ENCODE measurements around the gene TOR3A.

Gene TOR3A

DNA sequence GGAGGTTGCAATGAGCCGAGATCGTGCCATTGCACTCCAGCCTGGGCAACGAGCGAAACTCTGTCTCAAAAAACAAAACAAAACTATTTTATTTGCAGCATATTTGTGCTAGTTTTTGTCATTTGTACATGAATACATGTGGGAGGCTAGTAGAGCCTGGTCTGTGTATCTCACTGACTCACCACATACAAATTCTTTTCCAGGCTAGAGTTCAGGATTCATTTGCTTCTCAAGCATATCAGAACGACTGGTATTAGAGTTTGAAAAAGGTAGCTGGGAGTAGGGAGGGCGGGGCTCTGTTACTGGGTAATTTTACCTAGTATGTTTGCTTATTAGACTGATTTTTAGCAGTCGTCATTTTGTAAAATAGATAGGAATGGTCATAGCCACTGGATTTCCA, 4.5 kb upstream of the TOR3A start:
- no peak for DNase-seq

- peak; percentile 12 for DNase-seq
Observed at GRCh38 chr1:179079113-179079761, 2.6 kb upstream of the TOR3A start.

GRCh38 chr1:179080866-179081686, 794 bp upstream of the TOR3A start:
- DNase-seq: no peak

GRCh38 chr1:179082333-179082998, 596 bp downstream of the TOR3A start:
- no peak for DNase-seq

- no peak for DNase-seq
Observed at GRCh38 chr1:179082999-179083335, 1.1 kb downstream of the TOR3A start.

- DNase-seq: no peak
Observed at GRCh38 chr1:179083533-179083932, 1.7 kb downstream of the TOR3A start.

- no peak for DNase-seq
Observed at GRCh38 chr1:179087665-179088064, 5.8 kb downstream of the TOR3A start.

DNA sequence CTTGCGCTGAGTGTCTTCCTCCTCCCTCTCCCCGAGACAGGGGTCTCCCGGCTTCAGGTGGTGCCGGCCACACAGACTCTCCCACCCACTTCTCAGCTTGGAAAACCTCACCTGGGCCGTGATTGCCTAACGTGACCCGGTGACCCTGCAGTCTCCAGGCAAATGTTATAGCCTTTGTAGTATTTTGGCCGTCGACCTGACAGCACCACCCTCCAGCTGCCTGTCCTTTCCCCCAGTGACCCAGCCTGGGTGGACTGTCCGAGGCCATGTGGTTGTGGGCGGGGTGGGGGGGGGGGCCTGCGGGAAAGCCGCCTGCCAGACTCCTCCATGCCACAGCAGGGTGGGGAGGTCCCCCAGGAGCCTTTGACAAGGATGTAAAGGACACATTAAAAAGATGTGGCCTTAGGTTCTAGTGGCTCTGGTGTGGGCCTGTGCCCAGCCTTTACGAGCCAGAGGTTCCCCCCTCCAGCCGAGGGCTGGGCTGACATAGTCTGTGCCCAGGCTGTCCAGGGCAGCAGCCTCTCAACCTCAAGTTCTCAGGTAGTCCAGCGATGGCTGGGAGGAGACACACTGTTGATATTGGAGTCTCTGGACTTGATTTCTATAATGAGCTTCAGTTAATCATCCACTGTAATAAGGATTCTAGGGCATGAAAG, 8.1 kb downstream of the TOR3A start:
- DNase-seq: no peak

DNA sequence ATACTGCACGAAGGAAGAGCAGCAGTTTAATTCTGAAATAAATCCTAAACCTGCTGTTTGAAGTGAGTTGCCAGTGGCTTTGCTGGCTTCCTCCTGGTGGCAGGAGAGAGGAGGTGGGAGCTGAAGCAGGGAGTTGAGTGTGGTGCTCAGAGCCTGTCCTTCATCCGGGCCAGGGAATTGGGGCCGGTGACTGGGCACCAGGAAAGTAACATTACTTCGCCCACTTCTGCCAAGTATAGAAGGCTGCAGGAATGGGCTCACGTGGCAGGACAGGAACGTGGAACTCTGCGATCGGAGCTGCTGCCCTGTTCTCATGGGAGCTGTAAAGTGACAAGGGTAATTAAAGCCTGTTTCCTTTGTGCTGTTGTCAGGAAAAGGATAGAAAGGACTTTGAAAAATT, 8.7 kb downstream of the TOR3A start:
- no peak for DNase-seq

GRCh38 chr1:179090923-179091322, 9.1 kb downstream of the TOR3A start:
- no peak for DNase-seq

- no peak for DNase-seq
Observed at GRCh38 chr1:179091691-179092165, 9.9 kb downstream of the TOR3A start.

GRCh38 chr1:179092896-179093461, 11.1 kb downstream of the TOR3A start:
- DNase-seq: no peak

GRCh38 chr1:179094818-179095217, 12.9 kb downstream of the TOR3A start:
- DNase-seq: no peak

GRCh38 chr1:179095377-179095776, 13.5 kb downstream of the TOR3A start:
- no peak for DNase-seq

- DNase-seq: no peak
Observed at GRCh38 chr1:179095924-179096323, 14.1 kb downstream of the TOR3A start.

DNA sequence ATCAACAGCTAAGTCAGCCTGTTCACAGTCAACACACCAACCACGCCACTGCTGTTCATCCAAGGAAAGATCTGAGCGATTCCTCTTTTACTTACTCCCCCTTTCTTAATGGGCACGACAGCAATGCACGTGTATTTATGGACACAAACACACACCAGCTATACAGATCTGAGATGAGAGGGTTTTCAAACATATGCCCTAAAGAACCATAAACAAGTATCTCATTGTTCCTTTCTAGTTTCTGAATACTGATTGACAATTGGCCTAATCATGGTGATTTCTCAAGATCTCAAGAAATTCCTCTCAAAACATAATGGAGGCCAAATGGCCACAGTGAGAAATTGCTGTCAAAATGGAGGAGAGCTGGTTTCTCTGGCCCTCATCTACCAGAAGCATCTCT, 18.0 kb downstream of the TOR3A start:
- DNase-seq: no peak

- DNase-seq: no peak
Observed at GRCh38 chr1:179101566-179101965, 19.7 kb downstream of the TOR3A start.

- no peak for DNase-seq
Observed at GRCh38 chr1:179103999-179104398, 22.1 kb downstream of the TOR3A start.

DNA sequence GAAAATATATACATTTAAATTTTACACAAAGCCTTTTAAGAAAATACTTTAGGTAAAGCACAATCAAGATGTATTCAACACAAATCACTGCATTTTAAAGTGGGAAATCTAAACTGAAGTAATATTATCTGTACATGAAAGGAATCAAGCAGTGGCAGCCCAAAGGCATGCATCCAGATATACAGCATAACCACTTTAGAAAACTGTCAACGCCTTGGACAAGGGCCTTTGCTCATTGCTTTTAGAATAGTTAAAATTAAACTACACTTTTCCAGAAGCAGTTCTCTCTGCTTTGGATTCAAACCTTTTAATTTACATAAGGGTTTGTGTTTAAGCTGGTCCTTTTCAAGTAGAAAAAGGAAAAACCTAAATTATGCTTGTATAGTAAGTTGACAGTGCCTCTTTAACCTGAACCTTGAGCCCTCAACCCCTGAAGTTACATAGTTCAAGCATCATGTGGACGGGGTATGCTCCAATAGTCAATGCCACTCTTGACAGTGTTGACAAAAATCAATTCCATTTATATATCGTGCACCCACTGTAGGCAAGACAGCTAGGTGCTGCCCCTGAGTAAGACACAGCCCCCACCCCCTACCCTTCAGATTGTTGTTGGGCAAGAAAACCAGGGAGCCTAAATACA, 22.9 kb downstream of the TOR3A start:
- no peak for DNase-seq

DNA sequence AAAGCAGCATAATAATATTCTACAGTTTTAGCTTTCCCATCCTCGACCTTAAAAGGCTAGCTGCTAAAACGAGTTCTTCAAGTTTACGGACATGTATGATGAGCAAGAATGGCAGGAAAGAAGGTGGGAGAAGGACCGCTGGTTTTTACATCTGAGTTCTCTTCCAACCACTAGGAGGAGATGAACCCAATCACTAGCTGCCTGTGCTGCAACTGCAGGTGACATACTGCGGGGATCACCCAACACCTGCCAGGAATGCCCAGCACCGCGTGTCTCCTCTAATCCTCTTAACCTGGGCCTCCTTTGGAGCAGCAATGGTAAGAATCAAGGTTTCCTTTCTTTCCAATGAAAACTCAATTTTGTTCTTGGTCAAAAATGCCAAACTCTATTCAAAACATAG, 23.5 kb downstream of the TOR3A start:
- no peak for DNase-seq

DNA sequence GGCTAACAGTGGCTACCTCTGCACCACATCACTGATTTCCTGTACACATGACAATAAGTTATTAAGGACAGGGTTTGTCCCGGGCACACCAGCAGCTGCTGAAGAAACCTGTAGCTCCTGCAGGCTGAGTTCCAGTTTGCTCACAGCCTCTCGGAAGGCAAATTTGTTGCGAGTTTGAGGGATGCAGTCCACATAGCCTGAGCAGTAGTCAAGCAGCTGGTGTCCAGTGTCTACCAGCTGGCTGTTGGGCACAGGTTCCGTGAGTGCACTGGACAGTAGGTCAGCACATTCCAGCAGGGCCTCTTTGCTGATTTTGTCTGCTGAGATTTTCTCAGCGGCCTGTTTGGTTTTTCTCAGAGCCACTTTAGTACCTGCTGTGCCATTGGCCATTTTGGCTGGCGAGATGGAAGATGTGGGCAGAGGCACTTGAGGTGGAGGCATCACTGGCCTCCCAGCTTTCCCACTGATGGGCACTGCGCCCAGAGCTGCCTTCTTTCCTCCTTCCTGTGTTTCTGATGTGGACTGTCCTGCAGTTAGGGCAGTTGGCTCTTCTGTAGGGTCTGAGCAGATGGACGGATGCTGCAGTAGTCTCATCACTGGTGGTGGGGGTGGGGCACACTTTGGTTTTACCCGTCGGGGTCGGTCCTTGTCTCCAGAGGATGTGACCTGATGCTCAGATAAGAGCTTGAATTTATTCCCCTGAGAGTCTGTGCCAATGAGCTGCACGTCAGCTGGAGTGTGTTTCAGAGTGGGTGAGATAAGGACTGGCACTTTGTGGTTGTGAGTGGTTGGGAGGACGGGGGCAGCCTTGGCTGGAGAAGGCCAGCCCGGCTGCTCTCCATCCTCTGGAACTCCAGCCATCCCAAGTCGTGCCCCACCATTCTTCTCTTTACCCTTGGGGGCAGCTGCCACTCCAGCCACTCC, 26.1 kb downstream of the TOR3A start:
- DNase-seq: no peak

Measured in NCI-H2029 (cell line).